ENCODE measurements around the gene PACRG.

Gene PACRG

DNA sequence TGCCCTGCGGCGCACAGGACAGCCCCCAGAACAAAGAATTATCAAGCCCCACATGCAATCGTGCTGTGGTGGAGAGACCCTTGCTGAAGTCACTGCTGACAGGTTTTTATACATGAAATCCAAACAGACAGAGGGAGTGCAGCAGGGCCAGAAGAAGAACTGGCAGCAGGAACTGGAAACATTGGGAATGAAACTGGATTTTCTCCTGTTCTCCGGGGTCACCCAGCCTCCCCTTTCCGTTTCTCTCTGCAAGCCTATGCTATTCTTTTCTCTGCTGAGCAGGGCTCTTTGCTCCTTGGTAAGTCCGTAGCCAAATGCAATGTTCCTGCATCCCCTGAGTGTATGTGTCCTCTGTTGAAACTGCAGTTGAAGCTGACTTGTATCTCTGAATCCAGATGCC is 623.2 kb downstream of the PACRG start:
- DNase-seq (ENCODE audit: low read depth, low spot score), result no peak
- H3K27ac ChIP-seq, result no peak overlapping the region

- DNase-seq (ENCODE audit: low read depth, low spot score), result no peak
- H3K27ac ChIP-seq, result no peak overlapping the region
Observed at GRCh38 chr6:163352011-163352685, 624.4 kb downstream of the PACRG start.

DNA sequence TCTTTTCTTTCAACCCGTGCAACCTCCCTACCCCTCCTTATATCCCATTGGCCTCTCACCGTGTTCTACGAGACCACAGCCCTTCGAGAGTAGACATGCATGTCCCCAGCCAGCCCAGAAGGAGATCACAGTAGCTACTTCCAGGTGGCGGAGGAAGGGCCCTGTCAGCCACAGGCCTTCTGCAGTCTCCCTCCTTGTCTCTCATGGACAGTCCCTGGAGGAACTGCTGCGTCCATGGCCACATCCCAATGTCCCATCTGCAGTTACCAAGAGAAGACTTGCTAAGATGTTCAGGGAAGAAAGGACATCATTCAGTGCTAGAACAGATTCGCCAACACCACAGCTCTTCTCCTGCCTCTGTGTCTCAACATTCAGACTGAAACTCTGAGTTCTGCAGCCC is 625.2 kb downstream of the PACRG start:
- no peak for DNase-seq (ENCODE audit: low read depth, low spot score)
- H3K27ac ChIP-seq, result no peak overlapping the region

- H3K27ac ChIP-seq, result no peak overlapping the region
- no peak for DNase-seq (ENCODE audit: low read depth, low spot score)
Observed at GRCh38 chr6:163354085-163354484, 626.3 kb downstream of the PACRG start.

DNA sequence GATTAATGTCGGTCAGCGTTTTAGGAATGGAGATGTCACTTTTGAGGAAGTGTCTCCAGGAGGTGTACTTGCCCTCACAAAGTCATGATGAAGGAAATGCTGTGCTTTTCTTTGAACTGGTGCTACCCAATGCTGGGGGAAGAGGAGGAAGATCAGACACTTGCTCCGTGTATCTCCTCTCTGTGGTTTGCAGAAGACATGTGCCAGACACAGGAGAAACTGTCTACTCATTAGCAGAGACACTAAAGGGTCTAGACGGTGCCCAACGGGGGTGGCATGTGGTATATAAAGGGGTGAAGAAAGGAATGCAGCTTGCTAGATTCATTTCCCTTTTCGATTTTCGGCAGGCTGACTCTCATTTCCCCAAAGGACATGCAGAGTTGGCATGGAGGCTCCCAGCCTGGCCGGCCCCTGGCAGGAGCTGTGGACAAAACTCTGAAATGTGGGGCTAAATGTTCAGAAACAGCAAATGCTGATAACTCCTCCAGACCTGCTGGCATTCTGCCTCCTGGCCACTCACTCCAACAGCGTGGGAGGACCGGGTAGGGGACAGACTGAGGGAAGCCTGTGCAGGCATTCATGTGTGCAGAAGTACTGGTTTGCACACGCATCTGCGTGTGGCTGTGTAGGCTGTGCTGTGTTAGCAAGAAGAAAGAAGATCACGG is 627.1 kb downstream of the PACRG start:
- no peak overlapping the region for H3K27ac ChIP-seq
- DNase-seq (ENCODE audit: low read depth, low spot score), result no peak

GRCh38 chr6:163355426-163355991 is 627.7 kb downstream of the PACRG start:
- no peak overlapping the region for H3K27ac ChIP-seq
- DNase-seq (ENCODE audit: low read depth, low spot score), result no peak

DNA sequence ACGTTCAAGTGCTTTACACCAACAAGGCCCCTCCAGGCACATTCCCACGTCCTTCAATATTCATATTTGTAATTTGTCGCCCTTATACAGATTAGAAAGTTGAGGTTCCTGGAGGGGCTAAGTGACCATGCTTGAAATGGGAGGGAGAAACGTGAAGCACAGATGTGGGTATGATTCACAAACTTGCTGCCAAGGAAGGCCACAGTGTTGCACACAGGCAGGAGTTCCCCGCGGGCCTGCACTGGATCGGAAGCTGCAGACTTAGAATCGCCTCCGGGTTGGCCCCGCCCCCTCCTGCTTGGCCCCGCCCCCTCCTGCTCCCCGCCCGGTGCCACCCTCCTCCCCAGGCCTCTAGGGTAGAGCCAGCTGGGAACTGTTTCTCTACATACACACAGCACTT is 628.5 kb downstream of the PACRG start:
- no peak overlapping the region for H3K27ac ChIP-seq
- DNase-seq (ENCODE audit: low read depth, low spot score), result no peak

DNA sequence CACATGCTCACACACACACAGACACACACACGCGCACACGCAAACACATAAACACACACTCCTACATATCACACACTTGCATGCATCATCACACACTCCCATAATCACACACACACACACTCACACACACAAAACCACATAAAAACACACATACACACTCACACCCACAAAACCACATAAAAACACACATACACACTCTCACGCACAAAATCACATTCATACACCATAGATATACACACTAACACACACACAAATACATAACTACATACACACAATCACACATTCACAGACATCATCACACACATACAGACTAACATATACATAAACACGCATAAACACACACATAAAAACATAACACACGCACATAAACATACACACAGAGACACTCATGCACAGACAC is 629.0 kb downstream of the PACRG start:
- DNase-seq (ENCODE audit: low read depth, low spot score), result no peak
- H3K27ac ChIP-seq, result no peak overlapping the region

DNA sequence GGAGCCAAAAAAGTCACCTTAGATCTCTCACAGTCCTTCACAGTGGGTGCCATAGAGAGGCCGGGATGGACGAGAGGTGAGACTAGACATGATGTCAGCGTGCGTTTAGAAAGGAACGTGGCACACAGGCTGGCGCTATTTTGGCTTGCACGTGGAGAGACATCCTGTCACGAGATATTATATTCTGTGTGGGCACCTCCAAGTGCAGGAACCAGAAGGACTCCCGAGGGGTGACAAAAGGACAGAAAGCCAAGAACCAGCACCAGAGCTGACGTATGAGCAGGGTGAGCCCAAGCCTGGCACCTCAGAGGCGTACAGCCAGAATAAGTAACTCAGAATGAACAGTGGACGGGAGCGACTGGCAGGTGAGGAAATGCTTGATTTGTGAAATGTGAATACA is 636.9 kb downstream of the PACRG start:
- DNase-seq (ENCODE audit: low read depth, low spot score), result no peak
- no peak overlapping the region for H3K27ac ChIP-seq
